K562 (cell line): ENCODE data around the gene GOLGA5. TPM values are rescaled to one million over a fixed set of nuclear protein-coding genes. Genes with fewer than 3 reads are reported as not detected.

ENCODE experiments used
- ATAC-seq: fragments of 200-7000 bp; cut with Tn5 transposase; 3 replicates; pipeline ENCODE4 v1.9.1; 2020; ENCODE audit warnings: moderate library complexity
- BruUV-seq: library from RNA; stranded (reverse); fragments of 400-500 nt; replicated peaks from 2 replicates; lab custom pipeline; 2021; lab: Mats Ljungman, UMichigan
- CTCF ChIA-PET: fragments of 300-600 bp; formaldehyde crosslinking; extraction: SDS; loops from one replicate; lab custom pipeline; 2021; ENCODE audit warnings: low intra/inter-chr PET ratio; lab: Yijun Ruan, JAX
- POLR2A ChIA-PET: fragments of 300-600, 350-650 bp; sonication (Branson Sonifier 250); formaldehyde crosslinking; extraction: SDS; loops from one replicate; lab custom pipeline; 2021; ENCODE audit warnings: antibody characterized with exemption, inconsistent platforms; lab: Yijun Ruan, JAX
- DNase-seq, 4 experiments: peaks; one replicate each; pipeline versions ENCODE4 v3.0.0 to v3.0.0-alpha.2; 2011 to 2018; ENCODE audit warnings: low spot score in 3 of 4, mixed read lengths in 3 of 4; ENCODE audit errors: extremely low read depth in 1 of 4
- FAIRE-seq: peaks from 2 replicates; lab custom pipeline; 2011; peaks lifted over from hg19 to GRCh38; lab: Jason Lieb, UNC
- H2AFZ ChIP-seq: 2 replicates; pipeline ENCODE4 v1.6.0; 2011; ENCODE audit warnings: low read depth, low read length, control low read depth, inconsistent platforms
- H3K27ac ChIP-seq: fragments of 200-600 bp; 3 replicates; pipeline ENCODE4 v1.8.0; 2011; ENCODE audit warnings: low read depth, mild to moderate bottlenecking, control low read depth, inconsistent platforms, low read length, moderate library complexity, mixed read lengths; ENCODE audit errors: extremely low read depth
- H3K27me3 ChIP-seq, 2 experiments: fragments of 300-600 bp in 1 of 2; 2 replicates in 1 of 2; 3 replicates in 1 of 2; pipeline versions ENCODE4 v1.6.0 to v1.8.0; 2011; ENCODE audit warnings: inconsistent platforms in 2 of 2, low read length in 2 of 2, mild to moderate bottlenecking in 1 of 2, mixed read lengths in 1 of 2, moderate library complexity in 1 of 2; ENCODE audit not compliant: control insufficient read depth in 2 of 2, insufficient read depth in 2 of 2
- H3K36me3 ChIP-seq: fragments of 300-600 bp; 3 replicates; pipeline ENCODE4 v1.8.0; 2011; ENCODE audit warnings: mild to moderate bottlenecking, low read length, inconsistent platforms; ENCODE audit not compliant: control insufficient read depth, insufficient read depth
- H3K4me1 ChIP-seq, 2 experiments: fragments of 200-600 bp in 1 of 2; replicated peaks in 1 of 2; 2 replicates in 1 of 2; 3 replicates in 1 of 2; pipeline versions ENCODE4 v1.5.1 to v1.8.0; 2011; ENCODE audit warnings: inconsistent platforms in 2 of 2, low read length in 2 of 2, mild to moderate bottlenecking in 1 of 2, mixed read lengths in 1 of 2, moderate library complexity in 1 of 2; ENCODE audit not compliant: control insufficient read depth in 2 of 2, insufficient read depth in 2 of 2
- H3K4me2 ChIP-seq: 2 replicates; pipeline ENCODE4 v1.6.1; 2011; ENCODE audit warnings: low read length, control low read depth, inconsistent platforms, mixed read lengths; ENCODE audit not compliant: insufficient read depth
- H3K4me3 ChIP-seq: fragments of 200-600 bp; sonication (generic), shearing (Covaris generic); 2 replicates; pipeline ENCODE4 v1.5.1; 2016; ENCODE audit warnings: control low read depth, inconsistent platforms
- H3K79me2 ChIP-seq: fragments of 200-600 bp; 3 replicates; pipeline ENCODE4 v1.8.0; 2011; ENCODE audit warnings: low read length, inconsistent platforms; ENCODE audit not compliant: control insufficient read depth, insufficient read depth
- H3K9ac ChIP-seq, 2 experiments: 2 replicates each; pipeline versions ENCODE4 v1.6.0 to v1.6.1; 2011; ENCODE audit warnings: low read depth in 2 of 2, low read length in 2 of 2, control low read depth in 1 of 2, inconsistent platforms in 1 of 2, mild to moderate bottlenecking in 1 of 2, mixed read lengths in 1 of 2; ENCODE audit not compliant: insufficient read depth in 1 of 2
- H3K9me1 ChIP-seq: one replicate; pipeline ENCODE4 v1.6.0; 2011; ENCODE audit warnings: inconsistent platforms, mild to moderate bottlenecking, low read length, moderate library complexity; ENCODE audit not compliant: control insufficient read depth, insufficient read depth
- H3K9me3 ChIP-seq: replicated peaks from 2 replicates; pipeline ENCODE4 v1.5.1; 2011; ENCODE audit warnings: low read depth, low read length, inconsistent platforms; ENCODE audit not compliant: control insufficient read depth, insufficient read depth
- H4K20me1 ChIP-seq: replicated peaks from 2 replicates; pipeline ENCODE4 v1.6.1; 2011; ENCODE audit warnings: low read length, inconsistent platforms, mixed read lengths; ENCODE audit not compliant: control insufficient read depth, insufficient read depth
- ESRRB ChIP-seq: fragments of 250-450 bp; sonication (Bioruptor Pico); IDR thresholded peaks from 2 replicates; pipeline ENCODE4 v1.5.0; 2020; ENCODE audit warnings: mild to moderate bottlenecking, moderate library complexity, borderline replicate concordance
- JUND ChIP-seq, 2 experiments: IDR thresholded peaks; 2 replicates in 1 of 2; 3 replicates in 1 of 2; pipeline ENCODE4 v1.6.1; 2011; ENCODE audit warnings: borderline replicate concordance in 2 of 2, low read depth in 2 of 2, low read length in 2 of 2, improper control_type of control experiment in 1 of 2, missing biosample characterization in 1 of 2, missing genetic modification characterization in 1 of 2, missing genetic modification reagents in 1 of 2
- RBM22 ChIP-seq: fragments of 200-400 bp; formaldehyde crosslinking; IDR thresholded peaks from 2 replicates; pipeline ENCODE4 v1.6.1; 2018; ENCODE audit warnings: low read length, low read depth; ENCODE audit not compliant: poor library complexity, severe bottlenecking
- RBM25 ChIP-seq: fragments of 200-400 bp; formaldehyde crosslinking; IDR thresholded peaks from 2 replicates; pipeline ENCODE4 v1.6.1; 2018; ENCODE audit warnings: low read length, low read depth, moderate library complexity; ENCODE audit not compliant: severe bottlenecking
- WGBS: fragments of 100-300 bp; shearing (Covaris generic); methylation state at CpG from one replicate; pipeline ENCODE4 v1.1.6; 2016; ENCODE audit warnings: low coverage, mixed read lengths; ENCODE audit not compliant: insufficient coverage; ENCODE audit errors: missing lambda C conversion rate; 5-methylcytosine and 5-hydroxymethylcytosine counted together
- in situ Hi-C: fragments of 300-500 bp; cut with MboI; formaldehyde crosslinking; loops from 4 replicates; pipeline ENCODE4 v1.15.0; 2018; ENCODE audit warnings: inconsistent platforms, mixed read lengths
- intact Hi-C: fragments of 100-400 bp; cut with micrococcal nuclease; formaldehyde crosslinking; loops from 2 replicates; pipeline ENCODE4 v1.14.2; 2022
- polyA plus RNA-seq, 8 experiments: library from polyadenylated mRNA; depleted of rRNA in 4 of 8; stranded (reverse) in 5 of 8; unstranded in 3 of 8; fragments of >200 nt; fragmentation: Nextera tagmentation in 2 of 8; fragmentation: Illumina TruSeq in 1 of 8; extraction: Ambion mirVana in 2 of 8; extraction: Trizol in 1 of 8; gene quantifications; 2 replicates each; pipeline versions ENCODE4 v1.2.1 to v1.2.3, GENCODE V29; 2011 to 2014; ENCODE audit warnings: inconsistent platforms in 1 of 8, missing spikeins in 1 of 8
- total RNA-seq, 7 experiments: library from RNA; depleted of rRNA in 6 of 7; stranded (reverse); fragments of >200 nt in 6 of 7; fragmentation: Illumina TruSeq in 2 of 7; extraction: Trizol in 2 of 7; gene quantifications; 2 replicates each; pipeline versions ENCODE4 v1.2.1 to v1.2.3, GENCODE V29; 2011 to 2021; ENCODE audit warnings: low replicate concordance in 1 of 7
- TF ChIP-seq, protein P1 (sequence below), 2 experiments: fragments of 450-650 bp; conservative IDR thresholded peaks; 2 replicates each; pipeline ENCODE4 v1.6.1; 2017; ENCODE audit warnings: mild to moderate bottlenecking in 2 of 2, moderate library complexity in 2 of 2

Gene GOLGA5
- total and polyA plus RNA-seq, 9 of the 15 experiments (the other 6 are each of a cell fraction or from before 2014, with no cell fraction given): 5.7 to 19.6 (median 12.7) TPM

DNA sequence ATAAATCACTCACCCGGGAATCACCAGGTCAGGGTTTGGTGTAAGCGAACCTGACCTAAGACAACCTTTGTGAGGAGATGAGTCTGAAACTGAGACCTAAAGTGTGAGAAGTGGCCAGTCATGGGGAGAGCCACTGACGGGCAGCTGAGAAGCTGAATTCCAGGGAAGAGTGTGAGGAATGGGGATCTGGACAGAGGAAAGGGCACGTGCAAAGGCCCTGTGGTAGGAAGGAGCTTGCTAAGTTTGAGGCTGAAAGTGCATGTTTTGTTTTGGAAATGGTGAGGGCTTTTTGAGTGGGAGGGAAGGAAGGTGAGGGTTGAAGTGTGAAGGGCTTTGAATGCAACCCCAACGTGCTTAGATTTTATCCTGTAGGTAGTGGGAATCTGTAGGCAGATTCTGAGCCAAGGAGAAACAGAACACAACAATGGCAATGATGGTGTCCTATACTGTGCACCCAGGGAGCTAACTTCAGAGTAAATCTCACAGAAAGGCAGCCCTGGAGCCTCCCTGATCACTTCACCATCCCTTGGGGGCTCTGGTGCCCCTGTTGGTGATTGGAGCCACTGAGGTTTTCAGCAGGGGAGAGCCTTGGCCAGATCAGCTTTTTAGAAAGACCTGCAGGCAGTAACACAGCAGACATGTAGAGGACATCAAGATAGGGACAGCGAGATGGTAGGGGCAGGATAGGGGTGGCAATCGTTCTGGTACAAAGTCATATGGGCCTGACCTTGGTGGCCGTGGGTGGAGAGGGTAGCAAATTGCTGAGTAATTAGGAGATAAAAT is 91.4 kb downstream of the GOLGA5 start:
- Histone ChIP-seq H3K9ac (no peak overlapping the region), H3K36me3 (no peaks in the 10 kb centered on the region), H3K4me3 (no peak overlapping the region), H4K20me1 (no peaks in the 10 kb centered on the region; the same call in 1 of the 2 replicates), H2AFZ (no peak overlapping the region), H3K27ac (no peak overlapping the region), H3K9me3 (no peaks in the 10 kb centered on the region)
- no TSS peak for BruUV-seq
- WGBS: 0% methylated on average over 8 of the region's 8 CpGs
- no peak for FAIRE-seq
- CTCF ChIA-PET: no interaction called here
- TF ChIP-seq JUND (IDR thresholded peaks at IDR 0.05; ENCODE audit: borderline replicate concordance, low read depth, low read length) (no peak), JUND (tag; IDR thresholded peaks at IDR 0.05; ENCODE audit: borderline replicate concordance, low read depth, low read length) (no peak), RBM22 (no peak), RBM25 (peak; percentile 58), ESRRB (CRISPR knock-in tag) (no peak)
- TF ChIP-seq, protein P1, sequence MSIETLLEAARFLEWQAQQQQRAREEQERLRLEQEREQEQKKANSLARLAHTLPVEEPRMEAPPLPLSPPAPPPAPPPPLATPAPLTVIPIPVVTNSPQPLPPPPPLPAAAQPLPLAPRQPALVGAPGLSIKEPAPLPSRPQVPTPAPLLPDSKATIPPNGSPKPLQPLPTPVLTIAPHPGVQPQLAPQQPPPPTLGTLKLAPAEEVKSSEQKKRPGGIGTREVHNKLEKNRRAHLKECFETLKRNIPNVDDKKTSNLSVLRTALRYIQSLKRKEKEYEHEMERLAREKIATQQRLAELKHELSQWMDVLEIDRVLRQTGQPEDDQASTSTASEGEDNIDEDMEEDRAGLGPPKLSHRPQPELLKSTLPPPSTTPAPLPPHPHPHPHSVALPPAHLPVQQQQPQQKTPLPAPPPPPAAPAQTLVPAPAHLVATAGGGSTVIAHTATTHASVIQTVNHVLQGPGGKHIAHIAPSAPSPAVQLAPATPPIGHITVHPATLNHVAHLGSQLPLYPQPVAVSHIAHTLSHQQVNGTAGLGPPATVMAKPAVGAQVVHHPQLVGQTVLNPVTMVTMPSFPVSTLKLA (conservative IDR thresholded peaks at IDR 0.05): no peak
- TF ChIP-seq, all 486 proteins: peak for 1
- H3K27me3 ChIP-seq: peaks cover under 1 to 15% of the 10 kb centered on the region in 2 experiments; a peak in 4 of 5 replicates
- POLR2A ChIA-PET: interaction anchor here (0.6 kb wide), 1 partner anchor 60 kb away, joined by 3 read pairs; no protein-coding TSS in a partner anchor
- H3K4me1 ChIP-seq: no peaks in the 10 kb centered on the region
- ATAC-seq (no peak), DNase-seq (no peak)
- H3K4me2 ChIP-seq: no peak overlapping the region
- no peaks in the 10 kb centered on the region for H3K79me2 ChIP-seq
- no peaks in the 10 kb centered on the region for H3K9me1 ChIP-seq
- in situ Hi-C loops: no loop called here
- intact Hi-C loops: no loop called here
